Activated T-cell treated with anti-CD3 and anti-CD28 coated beads for 48 hours (primary cell): Measurements from ENCODE around the gene TNPO2.
A peak's percentile ranks its signal among the peaks of the same experiment; 100 is the strongest.

Source experiments
- DNase-seq: peaks from one replicate; pipeline ENCODE4 v3.0.0-alpha.2; 2020; ENCODE audit warnings: low read depth

TNPO2 gene

DNA sequence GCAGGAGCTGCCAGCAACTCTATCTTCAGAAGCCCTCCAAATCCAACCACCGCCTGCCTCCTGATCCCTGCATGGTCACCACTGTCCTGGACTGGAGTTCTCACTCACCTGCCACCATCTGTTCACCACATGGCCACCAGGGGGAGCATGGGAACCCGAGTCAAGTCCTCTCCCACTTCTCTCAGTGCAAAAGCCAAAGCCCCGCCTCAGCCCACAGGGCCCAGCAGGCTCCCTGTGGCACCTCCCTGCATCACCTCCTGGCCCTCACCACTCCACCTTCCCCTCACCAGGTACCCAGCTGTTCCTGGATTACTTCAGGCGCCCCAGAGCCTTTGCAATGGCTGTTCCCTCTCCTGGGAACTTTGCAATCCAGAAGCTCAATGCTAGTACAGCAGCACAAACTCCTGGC is 47.3 kb downstream of the TNPO2 start:
- peak; percentile 83 for DNase-seq

DNA sequence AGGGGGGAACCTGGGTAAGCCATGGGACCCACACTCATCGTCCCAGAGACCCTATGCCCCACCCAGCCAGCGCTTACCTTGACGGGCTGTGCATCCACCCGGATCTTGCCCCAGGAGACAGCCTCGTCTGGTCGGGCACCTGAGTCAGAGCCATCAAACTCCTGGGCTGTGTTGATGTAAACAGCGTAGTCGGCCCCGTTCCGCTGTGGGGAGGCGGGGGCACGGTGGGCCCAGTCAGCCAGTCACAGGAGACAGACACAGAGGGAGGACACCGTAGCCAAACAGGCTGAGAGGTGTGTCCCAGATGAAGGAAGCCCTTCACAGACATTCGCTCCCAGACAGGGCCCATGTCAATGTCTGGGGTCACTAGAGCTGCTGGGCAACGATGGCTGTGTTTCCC is 47.8 kb downstream of the TNPO2 start:
- DNase-seq = no peak

DNA sequence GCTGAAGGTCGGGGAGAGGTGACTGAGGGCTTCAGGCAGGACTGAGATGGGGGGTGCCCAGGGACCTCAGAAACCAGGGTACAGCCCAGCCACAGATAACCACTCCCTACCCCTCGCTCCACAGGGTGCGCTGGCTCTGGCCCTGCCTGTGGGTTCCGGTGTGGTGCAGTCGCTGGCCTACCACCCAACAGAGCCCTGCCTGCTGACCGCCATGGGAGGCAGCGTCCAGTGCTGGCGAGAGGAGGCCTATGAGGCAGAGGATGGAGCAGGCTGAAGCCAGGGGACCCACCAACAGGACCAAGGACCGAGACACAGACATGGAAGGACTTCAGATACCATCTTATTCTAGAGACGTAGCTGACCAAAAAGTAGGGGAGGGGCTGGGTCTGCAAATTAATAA is 48.3 kb downstream of the TNPO2 start:
- no peak for DNase-seq

DNA sequence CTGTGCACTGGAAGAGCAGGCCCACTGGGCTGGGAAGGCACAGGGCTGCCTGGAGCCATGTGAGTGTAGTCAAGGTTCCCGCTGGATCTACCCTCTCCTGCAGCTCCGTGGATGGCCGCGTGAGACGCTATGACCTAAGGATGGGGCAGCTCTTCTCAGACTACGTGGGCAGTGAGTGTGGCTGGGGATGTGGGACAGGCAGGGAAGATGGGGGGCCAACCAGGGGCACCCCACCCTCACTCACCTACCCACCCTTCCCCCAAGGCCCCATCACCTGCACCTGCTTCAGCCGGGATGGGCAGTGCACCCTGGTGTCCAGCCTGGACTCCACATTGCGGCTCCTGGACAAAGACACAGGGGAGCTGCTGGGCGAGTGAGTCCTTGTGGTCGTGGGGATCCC is 51.0 kb downstream of the TNPO2 start:
- no peak for DNase-seq

DNA sequence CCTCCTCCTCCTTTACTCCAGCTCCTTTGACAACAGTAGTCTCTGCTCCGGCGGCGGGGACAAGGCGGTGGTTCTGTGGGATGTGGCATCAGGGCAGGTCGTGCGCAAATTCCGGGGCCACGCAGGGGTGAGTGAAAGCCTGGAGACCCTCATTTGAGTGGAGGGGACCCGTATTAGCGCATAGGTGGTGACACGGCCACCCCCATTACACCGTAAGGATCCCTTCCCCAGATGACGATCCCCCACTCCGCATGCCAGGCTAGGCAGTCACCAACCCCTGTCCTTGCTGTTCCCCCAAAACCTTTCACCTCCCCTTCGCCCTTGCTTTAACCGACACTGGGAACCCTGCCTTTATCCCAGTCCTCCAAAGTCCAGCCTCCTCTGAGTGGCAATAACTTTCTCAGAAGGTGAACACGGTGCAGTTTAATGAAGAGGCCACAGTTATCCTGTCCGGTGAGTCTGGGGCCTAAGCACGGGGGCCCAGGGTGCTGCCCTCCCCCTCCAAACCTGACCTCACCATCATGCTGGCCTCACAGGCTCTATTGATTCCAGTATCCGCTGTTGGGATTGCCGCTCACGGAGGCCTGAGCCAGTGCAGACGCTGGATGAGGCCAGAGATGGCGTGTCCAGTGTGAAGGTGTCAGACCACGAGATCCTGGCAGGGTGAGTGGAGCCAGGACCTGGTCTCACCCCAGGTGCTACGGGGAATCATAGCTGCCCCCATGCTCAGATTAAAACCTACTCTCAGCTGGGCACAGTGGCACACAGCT is 53.4 kb downstream of the TNPO2 start:
- no peak for DNase-seq

DNA sequence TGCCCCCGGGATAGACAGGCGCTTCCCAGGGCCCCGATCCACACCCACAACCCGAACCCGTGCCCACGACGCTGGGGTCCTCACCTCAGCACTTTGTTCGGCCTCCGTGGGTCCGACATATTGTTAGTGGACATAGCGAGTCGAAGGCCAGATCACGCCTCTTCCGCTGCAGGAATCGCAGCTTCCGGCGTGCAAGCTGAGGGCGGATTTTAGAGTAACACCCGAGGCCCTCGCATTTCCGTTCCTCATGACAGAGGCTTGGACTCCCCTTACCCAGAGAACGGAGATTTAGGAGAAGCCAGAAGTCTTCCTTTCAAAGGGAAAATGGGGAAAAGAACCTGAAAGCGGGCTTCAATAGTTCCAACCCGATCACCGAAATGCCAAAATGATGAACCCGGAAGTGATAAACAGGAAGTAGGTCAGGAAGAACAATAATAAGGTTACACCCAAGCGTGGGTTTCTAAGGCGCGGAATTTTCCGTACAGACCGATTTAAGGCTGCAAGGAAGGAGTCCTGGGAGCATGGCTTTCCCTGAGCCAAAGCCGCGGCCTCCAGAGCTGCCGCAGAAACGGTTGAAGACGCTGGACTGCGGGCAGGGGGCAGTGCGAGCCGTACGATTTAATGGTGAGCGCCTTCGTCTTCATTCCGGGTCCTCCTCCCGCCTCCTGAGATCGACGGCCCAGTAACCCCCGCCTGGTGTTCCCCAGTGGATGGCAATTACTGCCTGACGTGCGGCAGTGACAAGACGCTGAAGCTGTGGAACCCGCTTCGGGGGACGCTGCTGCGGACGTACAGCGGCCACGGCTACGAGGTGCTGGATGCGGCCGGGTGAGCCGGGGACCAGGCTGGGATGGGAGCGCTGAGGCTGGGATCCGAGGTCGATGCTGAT is 54.2 kb downstream of the TNPO2 start:
- DNase-seq = peak; percentile 64

DNA sequence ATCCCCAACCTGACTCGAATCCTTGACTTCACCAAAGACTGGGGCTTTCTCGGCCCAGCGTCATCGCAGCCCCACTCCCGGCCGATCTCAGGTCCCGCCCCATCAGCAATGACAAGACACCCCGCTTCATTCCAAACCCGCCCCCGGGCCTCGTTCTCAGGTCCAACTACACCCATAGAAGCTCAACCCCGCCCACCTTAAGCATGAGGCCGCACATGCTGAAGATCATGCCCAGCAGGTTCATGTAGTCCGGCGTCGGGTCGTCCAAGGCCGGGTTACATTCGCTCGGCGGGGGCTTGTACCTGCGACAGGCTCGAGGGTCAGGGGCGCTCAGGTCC is 54.8 kb downstream of the TNPO2 start:
- peak; percentile 57 for DNase-seq

DNA sequence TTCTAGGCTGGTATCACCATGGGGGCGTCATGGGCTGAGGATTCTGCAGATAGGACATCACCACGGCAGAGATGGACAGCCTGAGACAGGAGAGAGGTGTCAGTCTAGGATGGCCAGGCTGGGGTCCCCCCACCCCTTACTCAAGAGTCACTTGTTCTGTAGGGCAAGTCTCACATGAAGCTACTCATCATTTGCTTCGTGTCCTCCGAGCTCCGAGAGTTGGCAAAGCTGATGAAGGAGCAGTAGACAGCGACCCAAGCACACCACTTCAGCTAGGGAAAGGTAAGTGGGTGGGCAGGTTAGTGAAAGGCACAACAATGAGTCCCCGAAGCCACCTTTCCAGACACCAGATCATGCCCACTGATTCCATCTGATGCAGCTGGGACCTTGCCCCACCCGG is 55.4 kb downstream of the TNPO2 start:
- DNase-seq = no peak

DNA sequence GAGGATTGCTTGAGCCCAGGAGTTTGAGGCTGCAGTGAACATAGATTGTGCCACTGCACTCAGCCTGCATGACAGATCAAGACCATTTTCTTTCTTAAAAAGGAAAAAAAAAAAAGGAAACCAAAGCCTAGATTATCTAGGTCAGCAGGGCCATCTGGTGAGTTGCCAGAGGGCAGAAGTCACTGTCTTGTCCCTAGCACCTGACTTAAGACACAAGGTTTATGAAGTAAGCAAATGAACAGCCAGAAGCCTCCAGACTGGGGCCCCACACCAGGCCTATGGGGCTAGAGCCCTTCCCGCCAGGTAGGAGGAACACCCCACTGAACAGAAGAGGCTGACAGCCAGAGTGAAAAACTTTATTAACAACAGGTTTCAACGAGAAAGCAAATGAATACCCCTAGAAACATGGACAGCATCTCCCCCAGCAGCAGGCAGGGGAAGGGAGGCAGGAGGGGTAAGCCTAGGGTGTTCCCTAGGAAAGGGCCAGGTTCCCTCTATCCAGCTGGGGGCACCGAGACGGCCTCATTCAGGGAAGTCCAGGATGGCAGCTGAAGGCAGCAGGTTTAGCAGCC is 55.9 kb downstream of the TNPO2 start:
- no peak for DNase-seq

DNA sequence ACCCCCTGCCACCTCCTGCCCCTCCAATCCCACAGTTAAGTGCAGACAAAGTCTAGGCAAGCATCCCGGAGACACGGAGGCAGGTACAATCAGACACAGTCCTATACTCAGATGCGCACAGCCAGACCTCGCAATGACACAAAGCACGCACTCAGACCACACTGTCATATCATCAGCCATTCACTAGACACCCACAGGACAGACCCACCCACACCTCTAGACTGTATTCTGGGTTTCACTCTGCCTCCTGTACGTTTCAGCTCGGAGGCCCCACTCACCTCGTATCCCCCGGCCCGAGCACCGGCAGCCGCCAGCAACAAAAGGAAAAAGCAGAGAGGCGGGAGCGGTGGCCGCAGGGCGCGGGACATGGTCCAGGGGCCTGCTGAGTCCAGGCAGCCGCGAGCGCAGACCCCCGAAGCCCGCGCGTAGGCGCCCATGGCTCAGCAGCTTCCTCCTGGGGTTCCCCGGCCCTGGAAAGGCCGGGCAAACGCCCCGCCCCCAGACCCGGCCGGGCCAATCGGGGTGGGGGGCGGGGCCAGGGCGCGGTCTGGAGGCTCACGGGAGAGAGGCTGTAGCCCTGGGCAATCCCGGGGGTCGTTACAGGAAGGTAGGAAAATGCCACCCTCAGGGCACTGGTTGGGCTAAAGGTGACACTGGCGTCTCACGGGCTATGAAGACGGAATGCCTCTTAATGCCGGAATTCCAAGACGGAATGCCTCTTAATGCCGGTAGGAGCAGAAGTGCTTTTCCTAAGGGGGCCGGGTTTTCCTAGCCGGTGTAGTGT is 57.3 kb downstream of the TNPO2 start, which contains the start of the genes MAN2B1 and WDR83:
TSS of gene MAN2B1 (minus strand) at position 478 of the 784 bp plus-strand sequence. CDS start at position 437, 41 bp downstream.
TSS of gene WDR83 (plus strand) at position 543 of the 784 bp plus-strand sequence. CDS start 2,984 bp downstream, outside the sequence.
- DNase-seq = peak; percentile 88

DNA sequence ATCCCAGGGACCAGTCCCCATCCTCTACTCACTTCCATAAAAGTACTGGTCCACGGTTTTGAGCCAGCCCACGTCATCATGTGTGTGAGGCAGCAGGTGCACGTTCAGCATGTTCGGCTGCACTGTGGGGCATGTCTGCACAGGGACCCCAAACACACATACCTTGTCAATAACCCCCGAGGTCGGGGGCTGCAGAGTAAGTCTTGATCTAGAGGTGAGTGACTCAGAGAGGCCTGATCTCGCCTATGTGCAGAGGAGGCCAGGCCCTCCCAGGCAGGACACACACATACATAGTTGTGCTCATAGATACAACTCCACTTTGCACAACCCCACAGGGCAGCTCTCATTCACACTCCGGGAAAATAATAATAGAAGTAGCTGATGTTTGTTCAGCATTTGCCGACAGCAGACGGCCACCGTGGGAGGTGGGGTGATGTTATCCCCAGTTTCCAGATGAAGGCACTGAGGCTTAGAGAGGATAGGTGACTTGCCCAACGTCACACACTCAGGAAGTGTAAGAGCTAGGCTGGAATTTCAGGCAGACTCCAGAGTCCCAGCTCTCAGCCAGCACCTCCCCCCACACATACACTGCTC is 58.0 kb downstream of the TNPO2 start:
- no peak for DNase-seq

DNA sequence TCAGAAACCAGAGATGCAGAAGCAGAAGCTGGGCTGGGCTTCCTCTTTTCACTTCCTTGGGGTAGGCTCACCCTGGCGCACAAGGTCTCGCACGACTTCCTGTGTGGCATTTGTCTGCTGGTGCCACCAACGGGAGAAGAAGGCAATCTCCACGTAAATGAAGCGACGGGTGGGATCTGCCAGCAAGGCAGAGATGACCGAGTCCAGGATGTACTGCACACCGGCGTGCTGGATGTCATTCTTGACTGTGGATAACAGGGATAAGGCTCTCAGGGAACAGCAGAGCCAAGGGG is 58.5 kb downstream of the TNPO2 start:
- DNase-seq = peak; percentile 34

DNA sequence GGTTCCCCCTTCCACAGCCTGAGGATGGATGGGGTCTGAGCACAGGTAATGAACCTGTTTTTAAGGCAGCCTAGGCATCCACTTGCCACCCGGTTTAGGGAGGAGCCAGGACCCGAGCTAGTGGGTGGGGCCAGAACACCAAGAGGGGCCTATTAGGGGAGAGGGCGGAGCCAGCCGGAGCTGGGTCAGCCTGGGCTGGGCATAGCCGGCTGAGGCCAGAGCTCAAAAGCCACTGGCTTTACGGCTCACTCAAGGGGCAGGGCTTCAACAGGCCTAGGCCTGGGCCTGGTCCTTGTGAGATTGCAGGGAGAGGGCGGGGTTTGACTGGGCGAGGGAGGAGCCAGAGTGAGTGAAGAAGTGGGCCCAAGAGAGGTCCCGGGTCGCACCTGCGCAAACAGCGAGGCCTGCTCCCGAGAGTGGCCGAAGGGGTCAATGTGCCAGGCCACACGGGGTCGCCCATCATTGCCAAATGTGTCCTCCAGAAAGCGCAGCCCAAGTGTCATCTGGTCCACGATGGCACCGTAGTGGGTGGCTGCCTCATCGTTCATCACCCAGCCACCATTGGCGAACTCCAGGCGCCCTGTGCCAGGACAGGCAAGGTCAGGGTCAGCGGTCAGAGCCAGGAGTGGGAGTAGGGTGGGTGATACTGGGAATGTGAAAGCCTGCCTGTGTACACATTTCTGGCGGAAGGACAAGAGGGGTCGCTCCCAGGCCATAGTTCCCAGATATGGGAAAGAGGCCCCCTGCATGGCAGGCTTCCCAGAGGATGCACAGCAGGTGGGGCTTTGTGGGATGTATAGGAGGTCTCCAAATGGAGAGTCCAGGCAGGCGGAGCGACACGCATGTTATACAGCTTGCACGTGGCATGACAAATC is 59.1 kb downstream of the TNPO2 start:
- DNase-seq = no peak

DNA sequence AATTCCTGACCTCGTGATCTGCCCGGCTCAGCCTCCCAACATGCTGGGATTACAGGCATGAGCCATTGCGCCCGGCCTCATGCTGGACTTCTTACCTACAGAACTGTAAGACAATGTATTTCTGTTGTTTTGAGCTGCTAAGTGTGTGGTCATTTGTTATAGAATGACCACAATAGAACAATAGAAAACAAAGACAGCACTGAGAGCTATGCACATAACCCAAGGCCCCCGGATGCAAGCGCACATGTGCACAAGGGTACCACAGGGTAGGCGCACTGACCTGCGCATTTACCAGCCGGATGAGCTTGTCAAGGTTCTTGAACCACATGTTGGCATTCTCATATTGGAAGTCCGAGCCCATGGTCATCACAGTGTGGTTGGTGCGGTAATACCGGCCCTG is 62.8 kb downstream of the TNPO2 start:
- DNase-seq = no peak

DNA sequence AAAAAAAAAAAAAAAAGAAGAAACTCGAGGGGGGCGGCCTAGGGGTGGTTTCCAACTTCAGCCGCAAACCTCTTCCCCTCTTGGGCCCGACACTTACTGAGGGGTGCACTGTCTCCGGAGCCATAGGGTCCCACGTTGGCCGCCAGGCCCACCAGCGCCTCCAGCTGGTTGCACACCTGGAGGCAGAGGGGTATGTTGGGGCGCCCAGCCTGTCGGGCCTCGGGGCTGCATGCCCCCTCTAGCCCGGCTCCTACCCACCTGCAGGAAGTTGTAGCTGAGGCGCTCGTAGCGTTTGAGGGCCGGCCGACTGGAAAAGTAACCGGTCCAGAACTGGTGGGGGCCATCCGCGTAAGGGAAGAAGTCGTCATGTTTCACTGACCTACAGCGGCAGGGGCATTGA is 65.8 kb downstream of the TNPO2 start:
- no peak for DNase-seq

DNA sequence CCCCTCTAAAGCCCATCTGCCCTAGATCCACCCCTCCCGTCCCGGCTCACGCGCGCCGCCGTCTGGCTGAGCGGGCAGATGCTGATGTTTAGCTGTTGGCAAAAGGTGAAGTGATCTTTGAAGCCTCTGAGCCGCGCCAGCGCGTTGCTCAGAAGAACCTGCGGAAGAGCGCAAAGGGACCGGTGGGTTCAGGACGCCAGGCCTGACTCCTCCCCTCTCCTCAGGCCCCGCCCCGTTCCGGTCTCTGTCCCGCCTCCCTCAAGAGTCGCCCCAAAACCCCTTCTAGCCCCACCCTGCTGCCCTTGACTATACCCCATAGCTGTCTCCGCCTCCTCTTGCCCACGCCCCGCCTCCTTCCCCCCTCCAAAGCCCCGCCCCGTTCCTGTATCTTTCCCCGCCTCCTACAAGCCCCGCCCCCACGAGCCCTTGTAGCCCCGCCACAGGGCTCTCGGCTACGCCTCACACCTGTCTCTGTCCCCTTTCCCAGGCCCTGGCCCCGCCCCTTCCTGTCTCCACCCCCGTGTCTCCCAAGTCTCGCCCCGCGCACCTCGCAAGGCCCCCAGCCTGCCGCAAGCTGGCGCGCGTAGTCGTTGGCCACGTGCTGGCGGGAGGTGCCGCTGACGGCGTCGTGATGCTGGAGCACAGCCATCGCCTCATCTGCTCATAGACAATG is 66.7 kb downstream of the TNPO2 start:
- no peak for DNase-seq

DNA sequence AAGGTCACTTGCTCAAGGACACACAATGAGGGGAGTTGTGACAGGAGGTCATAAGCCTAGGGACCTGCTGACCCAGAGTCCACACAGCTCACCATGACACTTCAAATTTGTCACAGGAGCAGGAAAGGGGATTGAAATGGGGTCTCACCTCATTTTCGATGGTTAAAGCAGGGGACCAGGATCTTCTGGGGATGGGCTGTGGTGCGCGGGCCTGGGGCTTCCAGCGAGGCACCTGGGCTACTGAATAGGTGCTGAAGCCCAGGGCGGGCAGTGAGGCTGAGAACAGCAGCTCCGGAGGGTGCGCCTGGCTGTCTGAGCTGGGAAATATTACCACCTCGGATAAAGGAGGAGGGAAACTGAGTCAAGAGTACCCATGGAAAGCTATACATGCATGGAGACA is 68.2 kb downstream of the TNPO2 start:
- no peak for DNase-seq

DNA sequence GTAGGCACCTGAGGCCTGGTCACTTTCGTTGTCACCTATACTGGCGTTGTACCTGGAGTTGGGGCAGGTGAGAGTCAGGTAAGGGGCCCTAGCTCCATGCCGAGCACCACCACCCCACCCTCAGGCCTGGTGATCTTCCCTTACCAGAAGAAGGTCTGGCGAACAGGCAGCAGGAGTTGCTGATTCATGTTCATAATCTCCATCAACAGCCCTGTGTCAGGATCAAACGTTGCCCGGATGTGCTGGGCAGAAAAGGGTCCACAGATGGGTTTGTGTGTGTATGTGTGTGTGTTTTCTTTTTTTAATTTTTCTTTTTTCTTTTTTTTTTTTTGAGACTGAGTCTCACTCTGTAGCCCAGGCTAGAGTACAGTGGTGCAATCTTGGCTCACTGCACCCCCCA is 71.5 kb downstream of the TNPO2 start:
- DNase-seq = no peak

DNA sequence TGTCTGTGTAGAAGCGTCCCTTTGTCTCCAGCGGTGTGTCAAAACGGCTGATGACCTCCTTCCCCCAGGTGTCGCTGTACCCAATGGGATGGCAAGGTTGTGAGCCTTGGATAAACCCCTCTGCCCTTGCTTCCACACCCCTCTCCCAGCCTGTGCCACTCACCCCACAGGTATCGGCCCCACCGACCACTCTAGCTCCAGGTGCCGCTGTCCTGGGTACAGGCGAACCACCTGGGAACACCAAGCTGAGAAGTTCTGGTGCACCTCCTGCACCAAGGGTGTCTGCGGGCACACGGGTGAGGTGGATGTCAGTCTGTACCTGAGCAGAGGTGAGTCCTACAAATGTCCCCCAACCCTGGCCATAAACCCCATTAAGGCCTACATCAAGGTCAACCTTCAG is 73.8 kb downstream of the TNPO2 start:
- DNase-seq = no peak
